Germinal center (tissue), 1 donor: Measurements from ENCODE around the gene TECPR2.

Experiments used
- DNase-seq: peaks from one replicate; pipeline ENCODE4 v3.0.0; 2012; ENCODE audit warnings: mixed read lengths, low spot score

The TECPR2 gene

DNA sequence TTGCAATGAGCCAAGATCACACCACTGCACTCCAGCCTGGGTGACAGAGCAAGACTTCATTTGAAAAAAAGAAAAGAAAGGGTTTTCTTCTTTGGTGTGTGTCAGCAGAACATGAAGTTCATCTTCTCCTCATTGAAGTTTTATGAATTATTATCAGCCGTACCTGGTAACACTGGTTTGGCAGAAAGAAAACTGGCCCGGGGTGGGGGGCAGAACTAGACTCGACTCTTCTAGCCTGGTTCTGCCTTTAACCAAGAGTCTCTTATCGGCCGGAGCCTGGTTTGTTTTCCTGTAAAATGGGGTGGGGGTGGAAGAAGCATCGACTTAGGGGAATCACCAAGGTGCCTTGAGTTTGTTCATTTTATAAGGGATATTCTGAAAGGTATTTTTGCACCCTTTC is 64.1 kb downstream of the TECPR2 start:
- DNase-seq = no peak

DNA sequence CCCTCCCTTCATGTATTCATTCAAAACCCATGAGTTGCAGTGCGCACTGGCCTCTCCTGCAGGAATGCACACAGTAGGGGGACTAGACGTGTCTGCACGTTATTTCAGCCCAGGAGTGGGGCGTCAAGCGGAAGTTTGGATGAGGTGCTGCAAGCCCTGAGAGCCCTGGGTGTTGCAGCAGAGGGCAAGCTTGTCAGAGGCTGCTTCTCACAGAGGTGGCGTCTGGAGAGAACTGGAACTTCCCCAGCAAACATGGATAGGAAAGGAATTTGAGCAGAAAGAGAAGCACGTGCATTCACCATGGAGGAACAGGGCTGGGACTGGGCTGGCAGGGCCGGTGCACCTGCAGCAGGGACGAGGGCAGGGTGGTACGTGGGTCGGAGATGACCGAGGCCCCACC is 64.9 kb downstream of the TECPR2 start:
- no peak for DNase-seq

DNA sequence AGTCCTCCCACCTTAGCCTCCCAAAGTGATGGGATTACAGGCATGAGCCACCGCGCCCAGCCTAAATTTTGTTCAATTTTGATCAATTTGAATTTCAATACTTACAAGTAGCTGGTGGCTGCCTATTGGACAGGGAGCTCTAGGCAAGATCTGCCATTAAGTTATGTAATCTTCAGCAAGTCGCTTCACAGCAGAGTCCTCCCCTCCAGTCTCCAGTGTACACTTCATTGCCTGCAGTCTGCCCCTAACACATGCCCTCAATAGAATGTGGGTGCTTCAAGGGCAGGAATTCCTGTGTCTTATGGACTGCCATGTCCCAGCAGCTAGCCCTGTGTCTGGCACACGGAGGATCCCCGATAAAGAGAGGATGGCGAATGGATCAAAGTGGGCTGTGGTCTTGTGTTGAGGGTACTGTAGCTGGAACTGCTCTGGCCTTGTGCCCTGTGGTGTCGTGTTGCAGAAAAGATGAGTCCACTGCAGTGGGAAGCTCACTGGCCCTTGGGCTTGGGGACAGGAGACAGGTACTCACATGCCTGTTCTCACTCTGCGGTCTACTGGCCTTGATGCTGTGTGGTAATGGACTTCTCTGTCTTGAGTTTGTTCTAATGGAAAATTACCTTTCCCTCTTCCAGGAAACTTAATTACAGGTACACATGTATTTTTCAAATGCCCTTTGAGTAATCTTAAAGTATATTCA is 67.6 kb downstream of the TECPR2 start:
- no peak for DNase-seq

DNA sequence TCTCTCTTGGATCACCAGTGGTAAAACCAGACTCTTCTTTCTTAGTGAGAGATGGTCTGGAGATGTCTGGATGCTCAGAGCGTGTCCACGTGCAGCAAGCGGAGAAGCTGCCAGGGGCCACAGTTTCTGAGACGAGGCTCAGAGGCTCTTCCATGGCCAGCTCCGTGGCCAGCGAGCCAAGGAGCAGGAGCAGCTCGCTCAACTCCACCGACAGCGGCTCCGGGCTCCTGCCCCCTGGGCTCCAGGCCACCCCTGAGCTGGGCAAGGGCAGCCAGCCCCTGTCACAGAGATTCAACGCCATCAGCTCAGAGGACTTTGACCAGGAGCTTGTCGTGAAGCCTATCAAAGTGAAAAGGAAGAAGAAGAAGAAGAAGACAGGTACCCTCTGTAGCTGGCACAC is 69.0 kb downstream of the TECPR2 start:
- DNase-seq = no peak

DNA sequence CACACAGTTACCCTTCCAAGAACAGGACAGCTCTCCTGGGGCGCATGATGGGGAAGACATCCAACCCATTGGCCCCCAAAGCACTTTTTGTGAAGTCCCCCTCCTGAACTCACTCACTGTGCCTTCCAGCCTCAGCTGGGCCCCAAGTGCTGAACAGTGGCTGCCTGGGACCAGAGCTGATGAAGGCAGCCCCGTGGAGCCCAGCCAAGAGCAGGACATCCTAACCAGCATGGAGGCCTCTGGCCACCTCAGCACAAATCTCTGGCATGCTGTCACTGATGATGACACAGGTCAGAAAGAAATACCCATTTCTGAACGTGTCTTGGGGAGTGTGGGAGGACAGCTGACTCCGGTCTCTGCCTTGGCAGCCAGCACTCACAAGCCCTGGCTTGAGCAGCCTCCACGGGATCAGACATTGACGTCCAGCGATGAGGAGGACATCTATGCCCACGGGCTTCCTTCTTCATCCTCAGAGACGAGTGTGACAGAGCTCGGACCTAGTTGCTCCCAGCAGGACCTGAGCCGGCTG is 72.0 kb downstream of the TECPR2 start:
- no peak for DNase-seq

DNA sequence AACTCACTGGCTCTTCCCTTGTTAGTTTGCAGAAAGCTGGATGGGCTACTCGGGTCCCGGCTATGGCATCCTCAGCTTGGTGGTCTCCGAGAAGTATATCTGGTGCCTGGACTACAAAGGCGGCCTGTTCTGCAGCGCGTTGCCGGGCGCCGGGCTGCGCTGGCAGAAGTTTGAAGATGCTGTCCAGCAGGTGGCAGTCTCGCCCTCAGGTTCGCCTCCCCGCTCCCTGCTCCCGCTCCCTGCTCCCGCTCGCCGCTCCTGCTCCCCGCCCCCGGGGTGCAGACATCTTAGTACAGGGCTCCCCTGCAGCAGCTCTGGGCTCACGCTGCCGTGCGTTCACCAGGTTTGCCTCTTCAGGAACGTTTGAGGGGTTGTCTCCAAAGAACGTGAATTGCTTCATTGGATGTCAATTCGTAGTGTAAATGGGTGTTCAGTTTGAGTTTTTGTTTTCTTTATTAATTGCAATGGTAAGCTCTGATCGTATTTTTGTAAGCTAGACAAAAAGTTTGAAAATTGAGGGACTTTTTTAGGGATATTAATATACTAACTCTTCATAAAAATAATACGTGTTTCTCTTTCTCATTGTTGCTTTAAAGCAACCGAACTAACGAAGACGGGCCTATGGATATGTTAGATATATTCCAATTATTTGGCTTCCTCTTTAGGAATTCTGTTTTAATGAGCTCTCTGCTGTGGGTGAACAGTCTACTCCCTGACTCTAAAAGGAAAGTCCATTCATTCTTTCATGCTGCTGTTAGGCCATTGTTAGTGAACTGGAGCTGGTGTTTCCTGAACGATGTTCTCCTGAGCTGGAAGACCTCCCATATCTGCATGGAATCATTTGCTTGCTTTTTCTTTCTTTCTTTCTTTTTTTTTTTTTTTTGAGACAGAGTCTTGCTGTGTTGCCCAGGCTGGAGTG is 75.5 kb downstream of the TECPR2 start:
- peak; percentile 90 for DNase-seq

DNA sequence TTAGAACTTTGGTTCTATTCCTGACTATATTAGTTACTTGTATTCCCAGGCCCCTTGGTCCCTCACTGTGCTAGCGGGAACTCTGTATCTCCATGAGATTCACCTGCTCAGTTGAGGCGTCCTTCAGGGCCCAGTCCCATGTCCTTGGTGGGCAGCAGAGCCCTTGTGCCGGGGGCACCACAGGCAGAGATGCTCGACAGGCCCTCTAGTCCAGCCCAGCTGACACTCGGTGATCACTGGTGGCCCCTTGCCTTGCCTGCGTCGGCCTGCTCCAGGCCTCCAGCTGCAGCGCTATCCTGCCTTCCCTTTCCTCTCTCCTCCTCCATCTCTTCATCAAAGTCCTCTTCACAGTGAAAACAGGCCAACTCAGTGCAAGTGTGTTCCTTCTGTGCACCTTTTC is 76.8 kb downstream of the TECPR2 start:
- no peak for DNase-seq

DNA sequence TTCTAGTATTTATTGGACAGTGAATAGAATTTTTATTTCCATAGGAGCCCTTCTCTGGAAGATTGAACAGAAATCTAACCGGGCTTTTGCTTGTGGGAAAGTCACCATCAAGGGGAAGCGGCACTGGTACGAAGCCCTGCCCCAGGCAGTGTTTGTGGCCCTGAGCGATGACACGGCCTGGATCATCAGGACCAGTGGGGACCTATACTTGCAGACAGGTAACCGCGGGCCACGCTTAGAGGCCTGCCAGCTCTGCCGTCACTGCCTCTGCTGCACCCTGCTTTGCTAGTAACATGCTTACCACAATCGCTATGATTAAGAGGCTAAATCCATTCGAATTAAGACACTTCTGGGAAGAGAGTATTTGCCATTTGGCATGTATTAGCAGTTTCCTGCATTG is 77.7 kb downstream of the TECPR2 start:
- no peak for DNase-seq

DNA sequence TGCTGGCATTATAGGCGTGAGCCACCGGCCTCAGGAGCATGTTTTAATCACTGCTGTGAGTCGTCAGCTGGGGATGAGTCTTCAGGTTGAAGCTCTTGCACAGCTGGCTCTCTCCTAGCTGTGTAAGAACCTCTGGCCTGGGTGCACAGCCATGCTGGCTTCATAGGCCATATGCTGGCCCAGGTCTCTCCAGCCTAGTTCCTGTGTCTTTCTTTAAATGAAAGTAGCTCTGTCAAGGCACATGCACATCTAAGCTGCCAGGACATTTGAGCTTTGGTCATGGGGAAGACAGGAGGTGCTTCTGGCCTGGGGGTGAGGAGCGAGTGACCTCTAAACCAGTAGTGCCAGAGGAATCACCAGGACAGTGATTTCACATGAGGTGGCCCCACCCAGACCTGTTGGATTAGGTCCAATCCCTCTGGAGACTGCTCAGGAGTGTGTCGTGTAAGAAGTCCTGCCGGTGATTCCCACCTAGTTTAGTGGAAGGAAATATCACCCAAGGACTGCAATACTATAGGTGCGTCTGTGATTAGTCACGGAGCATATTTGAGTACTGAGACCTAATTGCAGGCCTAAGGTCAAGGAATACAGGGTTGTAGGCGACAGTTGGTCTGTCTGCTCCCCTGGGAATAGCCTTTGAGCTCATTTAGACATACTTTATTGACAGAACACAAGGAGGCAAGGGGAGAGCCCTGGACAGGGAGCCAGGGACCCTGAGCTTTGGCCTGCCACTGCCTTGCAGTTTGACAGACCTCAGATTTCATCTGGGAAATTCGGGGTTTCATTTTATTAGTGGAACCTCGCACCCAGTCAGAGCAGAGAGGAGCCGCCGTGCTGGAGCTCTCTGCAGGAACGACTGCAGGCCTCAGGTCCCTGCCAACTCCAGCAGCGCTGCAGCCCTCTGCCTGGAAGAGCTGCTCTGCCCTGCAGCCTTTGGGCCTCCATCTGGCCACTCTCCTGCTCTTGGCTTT is 79.8 kb downstream of the TECPR2 start:
- DNase-seq = no peak

DNA sequence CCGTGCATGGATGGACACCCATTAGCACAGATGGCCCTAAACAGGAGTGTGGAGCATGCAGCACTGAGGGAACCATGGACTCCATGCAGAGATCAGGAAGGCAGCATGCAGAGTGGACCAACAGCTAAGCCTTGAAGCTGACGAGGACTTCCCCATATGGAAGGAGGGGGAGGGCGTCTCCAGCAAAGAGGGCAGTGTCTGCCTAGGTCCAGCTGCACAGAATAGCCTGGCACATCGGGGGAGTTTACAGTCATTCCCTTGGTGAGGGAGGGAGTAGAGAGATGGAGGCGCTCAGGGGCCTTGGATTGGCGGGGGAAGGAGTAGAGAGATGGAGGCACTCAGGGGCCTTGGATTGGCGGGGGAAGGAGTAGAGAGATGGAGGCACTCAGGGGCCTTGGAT is 82.3 kb downstream of the TECPR2 start:
- DNase-seq = no peak

DNA sequence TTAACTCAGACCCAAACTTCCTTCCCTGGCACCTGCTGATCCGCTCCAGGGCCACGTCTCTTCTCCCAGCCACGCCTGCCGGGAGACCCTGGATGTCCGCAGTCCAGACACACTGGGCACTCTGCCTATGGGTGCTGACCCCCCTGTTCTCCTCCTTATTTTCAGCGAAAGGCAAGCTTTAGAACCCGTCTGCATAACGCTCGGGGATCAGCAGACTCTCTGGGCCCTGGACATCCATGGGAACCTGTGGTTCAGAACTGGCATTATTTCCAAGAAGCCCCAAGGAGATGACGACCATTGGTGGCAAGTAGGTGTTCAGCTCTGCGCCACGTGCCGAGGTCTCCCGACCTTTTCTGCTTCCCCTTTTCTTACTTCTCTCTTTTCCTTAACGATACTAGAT is 82.9 kb downstream of the TECPR2 start:
- DNase-seq = no peak

DNA sequence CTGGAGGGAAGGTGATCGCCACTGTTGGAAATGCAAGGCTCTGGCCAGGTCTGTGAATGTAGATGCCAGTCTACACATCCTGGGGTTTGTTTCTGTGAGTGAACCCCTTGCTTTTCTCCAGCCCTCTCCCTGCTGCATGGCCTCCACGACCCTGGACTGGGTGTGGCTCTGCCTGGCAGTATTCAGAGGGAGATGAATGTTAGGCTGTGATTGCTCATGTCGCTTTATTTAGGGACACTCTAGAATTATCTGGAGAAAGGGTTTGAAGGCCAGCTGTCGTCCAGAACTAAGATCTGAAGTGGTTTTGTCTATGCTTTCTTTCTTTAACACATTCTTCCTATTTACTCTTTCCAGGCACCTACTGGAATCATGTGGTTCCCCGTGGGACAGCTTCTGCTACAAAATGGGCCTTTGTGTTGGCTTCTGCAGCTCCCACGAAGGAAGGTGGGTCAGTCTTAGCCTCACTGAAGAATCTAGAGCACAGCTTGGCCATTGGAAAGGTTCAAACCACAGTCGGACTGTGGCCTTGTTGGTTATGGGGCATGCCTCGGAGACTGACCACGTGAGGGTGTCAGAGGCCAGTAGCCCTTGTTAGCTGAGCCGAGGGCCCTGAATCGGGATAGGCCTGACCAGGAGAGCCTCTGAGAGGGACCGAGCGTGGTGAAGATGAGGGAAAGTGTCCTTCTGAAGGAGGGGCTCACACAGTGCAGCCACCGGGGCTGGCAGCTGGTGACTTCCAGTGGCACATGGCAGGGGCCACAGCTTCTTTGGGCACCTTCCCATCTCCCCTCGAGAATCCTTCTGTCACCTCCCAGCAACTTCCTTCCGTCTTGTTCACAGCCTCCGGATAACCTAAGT is 87.7 kb downstream of the TECPR2 start:
- DNase-seq = no peak

DNA sequence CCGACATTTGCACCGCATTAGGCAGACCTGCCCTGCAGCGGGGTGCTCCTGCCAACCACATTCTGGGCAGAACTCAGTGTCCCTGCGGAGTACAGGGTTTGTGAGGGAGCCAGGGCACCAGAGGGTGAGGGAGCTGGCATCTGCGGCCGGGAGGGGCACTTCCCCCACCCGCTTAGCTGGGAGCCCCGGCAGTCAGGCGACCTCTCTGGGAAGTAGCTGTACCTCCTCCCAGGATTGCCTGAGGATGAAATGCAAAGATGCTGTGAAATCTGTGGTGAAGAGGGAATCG is 88.3 kb downstream of the TECPR2 start:
- no peak for DNase-seq

DNA sequence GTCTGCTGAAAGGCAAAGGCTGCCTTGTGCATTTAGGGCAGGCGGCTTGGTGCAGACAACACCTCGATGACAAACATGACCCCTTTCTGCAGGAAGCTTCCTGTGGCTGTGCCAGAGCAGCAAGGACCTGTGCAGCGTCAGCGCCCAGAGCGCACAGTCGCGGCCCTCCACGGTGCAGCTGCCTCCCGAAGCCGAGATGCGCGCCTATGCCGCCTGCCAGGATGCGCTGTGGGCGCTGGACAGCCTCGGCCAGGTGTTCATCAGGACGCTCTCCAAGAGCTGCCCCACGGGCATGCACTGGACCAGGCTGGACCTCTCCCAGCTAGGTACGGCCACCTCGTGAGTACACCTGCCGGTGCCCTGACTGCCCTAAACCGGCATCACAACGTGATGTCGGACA is 89.6 kb downstream of the TECPR2 start:
- no peak for DNase-seq

DNA sequence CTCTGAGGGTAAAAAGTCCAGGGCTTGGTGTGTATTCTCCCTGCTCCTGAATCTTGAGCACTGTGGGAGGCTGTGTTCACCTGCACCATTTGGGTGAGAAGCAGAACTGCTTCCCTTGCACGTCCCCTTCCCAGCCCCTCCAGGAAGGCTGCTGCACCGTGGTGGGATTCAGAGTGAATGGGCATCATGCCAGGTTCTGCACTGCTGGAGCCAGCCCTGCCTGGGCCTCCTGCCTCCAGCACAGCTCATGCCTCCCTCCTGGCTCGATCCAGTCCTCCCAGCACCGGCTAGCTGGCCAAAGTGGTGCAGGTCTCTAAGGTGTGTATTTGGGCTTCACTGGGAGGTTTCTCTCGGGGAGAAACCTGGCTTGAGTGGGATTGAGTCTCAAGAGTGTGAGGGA is 92.0 kb downstream of the TECPR2 start:
- DNase-seq = no peak

DNA sequence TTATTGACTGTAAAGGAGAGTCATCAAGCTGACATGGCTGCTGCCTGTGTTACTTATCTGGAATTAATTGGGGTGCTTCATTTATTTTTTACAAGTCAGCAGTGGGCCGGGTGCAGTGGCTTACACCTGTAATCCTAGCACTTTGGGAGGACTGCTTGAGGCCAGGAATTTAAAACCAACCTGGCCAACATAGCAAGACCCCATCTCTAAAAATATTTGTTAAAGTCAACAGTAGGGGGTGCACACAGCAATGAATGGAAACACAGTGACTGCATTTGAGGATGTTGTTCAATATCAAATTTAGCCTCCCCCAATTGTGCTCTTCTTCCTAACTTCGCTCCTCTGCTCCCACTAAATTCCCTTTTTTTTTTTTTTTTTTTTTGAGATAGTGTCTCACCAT is 94.8 kb downstream of the TECPR2 start:
- DNase-seq = no peak

DNA sequence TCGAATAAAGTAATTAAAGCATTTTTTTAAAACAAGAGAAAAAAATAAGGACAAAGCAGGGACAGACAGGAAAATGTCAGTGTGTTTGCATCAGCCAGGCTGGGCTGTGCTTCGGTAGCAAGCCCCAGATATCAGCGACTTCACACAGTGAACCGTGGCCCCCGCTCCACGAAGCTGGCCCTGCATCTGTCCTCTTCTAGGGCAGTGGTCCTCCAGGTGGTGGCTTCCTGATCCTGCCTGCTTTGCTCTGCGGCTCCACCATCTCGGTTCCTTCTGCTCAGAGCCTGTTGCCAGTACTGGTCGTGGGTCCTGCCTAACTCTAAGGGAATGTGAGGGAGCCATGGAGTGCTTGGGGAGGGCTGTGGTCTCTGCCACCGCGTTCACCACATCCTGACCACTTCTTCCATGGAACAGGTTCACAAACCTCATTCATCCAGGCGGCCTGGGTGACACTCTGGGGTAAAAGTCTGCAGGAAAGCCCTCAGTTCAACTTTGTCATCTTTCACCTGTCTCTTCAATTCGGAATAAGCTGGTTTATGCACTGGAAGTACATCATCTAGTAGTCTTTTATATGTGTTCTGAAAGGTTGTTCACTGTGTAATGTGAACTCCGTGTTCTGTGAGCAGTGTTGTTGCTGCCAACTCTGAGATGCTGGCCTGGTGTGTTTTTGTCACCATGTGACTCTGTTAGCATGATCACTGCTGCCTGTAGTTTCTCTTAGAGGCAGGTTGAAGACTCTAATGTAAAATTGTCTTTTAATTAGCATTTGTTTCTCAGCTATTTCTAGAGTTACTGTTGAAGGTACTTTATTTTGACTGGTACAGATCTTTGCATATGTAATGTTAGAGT is 99.0 kb downstream of the TECPR2 start:
- no peak for DNase-seq

DNA sequence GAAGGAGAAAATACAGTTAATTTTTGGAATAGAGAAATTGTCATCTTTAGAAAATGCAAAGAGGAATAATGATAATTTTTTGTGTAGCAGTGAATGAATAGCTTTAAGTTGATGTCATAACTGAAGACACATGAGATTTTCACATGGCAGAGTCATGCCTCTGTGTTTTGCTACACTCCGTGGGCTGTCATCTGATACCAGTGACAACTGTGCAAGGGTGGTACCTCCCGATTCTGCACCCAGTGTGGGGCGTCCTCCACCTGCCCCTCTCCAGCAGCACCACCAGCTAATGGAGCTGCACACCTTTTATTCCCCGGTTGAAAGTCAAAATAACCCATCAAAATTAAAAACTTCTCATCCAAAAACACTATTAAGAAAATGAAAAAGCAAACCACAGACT is 99.7 kb downstream of the TECPR2 start:
- no peak for DNase-seq

DNA sequence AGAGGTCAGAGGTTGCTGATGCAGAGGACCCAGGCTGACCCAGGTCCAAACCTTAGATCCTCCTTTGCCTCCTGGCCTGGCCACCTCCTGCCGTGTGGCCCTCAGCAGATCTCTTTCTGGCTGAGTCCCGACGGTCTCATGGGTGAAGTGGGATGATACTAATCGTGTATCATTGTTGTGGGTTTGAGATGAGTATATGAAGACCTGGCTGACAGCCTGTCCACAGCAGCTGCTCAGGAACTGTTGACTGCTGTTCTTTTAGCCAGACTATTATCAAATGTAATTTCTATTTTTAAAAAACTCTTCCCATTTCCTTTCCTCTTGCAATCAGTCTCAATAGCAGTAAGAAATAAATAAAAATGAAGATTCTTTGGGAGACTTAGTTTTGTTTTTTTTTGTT is 101.3 kb downstream of the TECPR2 start:
- DNase-seq = no peak

DNA sequence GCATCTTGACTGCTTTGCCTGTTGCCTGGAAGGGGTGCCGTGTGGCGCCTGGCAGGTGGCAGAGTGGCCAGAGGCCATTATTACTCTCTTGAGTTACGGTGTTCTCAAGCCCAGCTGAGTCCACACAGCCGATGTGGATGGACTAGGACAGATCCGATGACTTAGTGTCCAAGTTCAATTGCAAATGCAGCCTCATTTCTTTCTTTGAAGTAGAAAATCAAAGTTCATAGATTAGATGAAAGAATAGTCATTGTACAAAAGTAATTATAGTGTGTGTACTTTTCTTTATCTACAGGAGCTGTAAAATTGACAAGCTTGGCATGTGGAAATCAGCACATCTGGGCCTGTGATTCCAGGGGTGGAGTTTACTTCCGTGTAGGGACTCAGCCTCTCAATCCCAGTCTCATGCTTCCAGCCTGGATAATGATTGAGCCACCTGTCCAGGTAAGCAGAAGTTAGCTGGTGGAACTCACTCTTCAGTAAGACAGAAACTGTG is 102.2 kb downstream of the TECPR2 start:
- no peak for DNase-seq
